ENCODE measurements around the gene SMARCC2. TPM values are rescaled to one million over a fixed set of nuclear protein-coding genes. Genes with fewer than 3 reads are reported as not detected.

SMARCC2 gene
- total and polyA plus RNA-seq, 2 of the 13 experiments (the other 11 are each of a cell fraction or from before 2014, with no cell fraction given): 21.3 to 24.1 TPM

DNA sequence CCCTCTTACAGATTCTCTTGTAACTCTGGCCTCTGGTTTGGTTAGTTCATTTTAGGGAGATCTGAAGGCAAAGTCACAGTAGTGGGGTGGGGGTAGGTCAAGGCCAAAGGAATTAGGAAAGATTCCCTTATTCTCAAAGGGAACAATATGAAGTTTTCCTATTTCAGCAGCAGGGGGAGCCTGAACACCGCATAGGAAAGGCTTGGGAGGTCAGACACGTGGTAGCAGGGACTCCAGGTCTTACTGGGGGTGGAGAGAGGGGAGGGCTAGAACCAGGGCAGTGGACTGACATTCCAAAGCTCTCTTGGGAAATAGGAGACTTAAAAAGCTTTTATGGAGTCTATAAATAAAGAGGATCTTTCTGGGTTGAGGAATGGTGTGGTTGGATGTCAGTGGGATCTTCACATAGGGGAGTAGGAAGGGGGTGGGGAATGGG, 69.9 kb downstream of the SMARCC2 start (continued):
- TF ChIP-seq, protein P1, sequence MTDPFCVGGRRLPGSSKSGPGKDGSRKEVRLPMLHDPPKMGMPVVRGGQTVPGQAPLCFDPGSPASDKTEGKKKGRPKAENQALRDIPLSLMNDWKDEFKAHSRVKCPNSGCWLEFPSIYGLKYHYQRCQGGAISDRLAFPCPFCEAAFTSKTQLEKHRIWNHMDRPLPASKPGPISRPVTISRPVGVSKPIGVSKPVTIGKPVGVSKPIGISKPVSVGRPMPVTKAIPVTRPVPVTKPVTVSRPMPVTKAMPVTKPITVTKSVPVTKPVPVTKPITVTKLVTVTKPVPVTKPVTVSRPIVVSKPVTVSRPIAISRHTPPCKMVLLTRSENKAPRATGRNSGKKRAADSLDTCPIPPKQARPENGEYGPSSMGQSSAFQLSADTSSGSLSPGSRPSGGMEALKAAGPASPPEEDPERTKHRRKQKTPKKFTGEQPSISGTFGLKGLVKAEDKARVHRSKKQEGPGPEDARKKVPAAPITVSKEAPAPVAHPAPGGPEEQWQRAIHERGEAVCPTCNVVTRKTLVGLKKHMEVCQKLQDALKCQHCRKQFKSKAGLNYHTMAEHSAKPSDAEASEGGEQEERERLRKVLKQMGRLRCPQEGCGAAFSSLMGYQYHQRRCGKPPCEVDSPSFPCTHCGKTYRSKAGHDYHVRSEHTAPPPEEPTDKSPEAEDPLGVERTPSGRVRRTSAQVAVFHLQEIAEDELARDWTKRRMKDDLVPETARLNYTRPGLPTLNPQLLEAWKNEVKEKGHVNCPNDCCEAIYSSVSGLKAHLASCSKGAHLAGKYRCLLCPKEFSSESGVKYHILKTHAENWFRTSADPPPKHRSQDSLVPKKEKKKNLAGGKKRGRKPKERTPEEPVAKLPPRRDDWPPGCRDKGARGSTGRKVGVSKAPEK (CRISPR knock-in tag; IDR thresholded peaks at IDR 0.05; ENCODE audit: borderline replicate concordance): no peak
- TF ChIP-seq, protein P2, sequence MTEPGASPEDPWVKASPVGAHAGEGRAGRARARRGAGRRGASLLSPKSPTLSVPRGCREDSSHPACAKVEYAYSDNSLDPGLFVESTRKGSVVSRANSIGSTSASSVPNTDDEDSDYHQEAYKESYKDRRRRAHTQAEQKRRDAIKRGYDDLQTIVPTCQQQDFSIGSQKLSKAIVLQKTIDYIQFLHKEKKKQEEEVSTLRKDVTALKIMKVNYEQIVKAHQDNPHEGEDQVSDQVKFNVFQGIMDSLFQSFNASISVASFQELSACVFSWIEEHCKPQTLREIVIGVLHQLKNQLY (CRISPR knock-in tag; IDR thresholded peaks at IDR 0.05): 0 out of 2 replicates have a peak, but pooled peaks have one; percentile 36
- TF ChIP-seq RXRA (CRISPR knock-in tag; IDR thresholded peaks at IDR 0.05) (no peak; the same call in 1 of the 2 replicates), AHR (CRISPR knock-in tag; IDR thresholded peaks at IDR 0.05) (no peak), RFX5 (IDR thresholded peaks at IDR 0.05; ENCODE audit: low read depth, low read length) (no peak), HIVEP1 (CRISPR knock-in tag; IDR thresholded peaks at IDR 0.05) (no peak), ZNF225 (CRISPR knock-in tag; IDR thresholded peaks at IDR 0.05) (no peak), ZNF589 (CRISPR knock-in tag; conservative IDR thresholded peaks at IDR 0.05) (no peak), HNRNPH1 (optimal IDR thresholded peaks at IDR 0.05; ENCODE audit: low read depth, low read length) (no peak), MTF2 (CRISPR knock-in tag; IDR thresholded peaks at IDR 0.05; ENCODE audit: borderline replicate concordance) (no peak), ZNF547 (CRISPR knock-in tag; IDR thresholded peaks at IDR 0.05) (no peak), ZFP62 (CRISPR knock-in tag; IDR thresholded peaks at IDR 0.05) (no peak), PAX8 (CRISPR knock-in tag; IDR thresholded peaks at IDR 0.05; ENCODE audit: borderline replicate concordance) (no peak), SATB2 (CRISPR knock-in tag; IDR thresholded peaks at IDR 0.05) (no peak), ZSCAN30 (CRISPR knock-in tag; IDR thresholded peaks at IDR 0.05) (no peak), ZFY (CRISPR knock-in tag; IDR thresholded peaks at IDR 0.05) (no peak), ZNF136 (CRISPR knock-in tag; IDR thresholded peaks at IDR 0.05; ENCODE audit: low read depth) (no peak), HOXA9 (CRISPR knock-in tag; IDR thresholded peaks at IDR 0.05; ENCODE audit: borderline replicate concordance) (no peak)
- TF ChIP-seq, protein P3, sequence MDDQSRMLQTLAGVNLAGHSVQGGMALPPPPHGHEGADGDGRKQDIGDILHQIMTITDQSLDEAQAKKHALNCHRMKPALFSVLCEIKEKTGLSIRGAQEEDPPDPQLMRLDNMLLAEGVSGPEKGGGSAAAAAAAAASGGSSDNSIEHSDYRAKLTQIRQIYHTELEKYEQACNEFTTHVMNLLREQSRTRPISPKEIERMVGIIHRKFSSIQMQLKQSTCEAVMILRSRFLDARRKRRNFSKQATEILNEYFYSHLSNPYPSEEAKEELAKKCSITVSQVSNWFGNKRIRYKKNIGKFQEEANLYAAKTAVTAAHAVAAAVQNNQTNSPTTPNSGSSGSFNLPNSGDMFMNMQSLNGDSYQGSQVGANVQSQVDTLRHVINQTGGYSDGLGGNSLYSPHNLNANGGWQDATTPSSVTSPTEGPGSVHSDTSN (CRISPR knock-in tag; IDR thresholded peaks at IDR 0.05; ENCODE audit: borderline replicate concordance): no peak
- TF ChIP-seq, protein P4, sequence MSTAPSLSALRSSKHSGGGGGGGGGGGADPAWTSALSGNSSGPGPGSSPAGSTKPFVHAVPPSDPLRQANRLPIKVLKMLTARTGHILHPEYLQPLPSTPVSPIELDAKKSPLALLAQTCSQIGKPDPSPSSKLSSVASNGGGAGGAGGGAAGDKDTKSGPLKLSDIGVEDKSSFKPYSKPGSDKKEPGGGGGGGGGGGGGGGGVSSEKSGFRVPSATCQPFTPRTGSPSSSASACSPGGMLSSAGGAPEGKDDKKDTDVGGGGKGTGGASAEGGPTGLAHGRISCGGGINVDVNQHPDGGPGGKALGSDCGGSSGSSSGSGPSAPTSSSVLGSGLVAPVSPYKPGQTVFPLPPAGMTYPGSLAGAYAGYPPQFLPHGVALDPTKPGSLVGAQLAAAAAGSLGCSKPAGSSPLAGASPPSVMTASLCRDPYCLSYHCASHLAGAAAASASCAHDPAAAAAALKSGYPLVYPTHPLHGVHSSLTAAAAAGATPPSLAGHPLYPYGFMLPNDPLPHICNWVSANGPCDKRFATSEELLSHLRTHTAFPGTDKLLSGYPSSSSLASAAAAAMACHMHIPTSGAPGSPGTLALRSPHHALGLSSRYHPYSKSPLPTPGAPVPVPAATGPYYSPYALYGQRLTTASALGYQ (CRISPR knock-in tag; IDR thresholded peaks at IDR 0.05): 0 out of 2 replicates have a peak, but pooled peaks have one; percentile 19
